Activated T-cell treated with anti-CD3 and anti-CD28 coated beads, Interleukin-2, amount 50 U/mL, for 72 hours (primary cell): ENCODE data around the gene MINAR1. TPM values are rescaled to one million over a fixed set of nuclear protein-coding genes. Genes with fewer than 3 reads are reported as not detected.

Source experiments
- ATAC-seq, 2 donors: fragments of 150-1000 bp; cut with Tn5 transposase; replicated peaks in 1 of 2; 2 replicates each; pipeline ENCODE4 v1.10.0; 2021; ENCODE audit warnings: moderate library complexity in 2 of 2, mild to moderate bottlenecking in 1 of 2
- DNase-seq, 2 donors: peaks; one replicate each; pipeline ENCODE4 v3.0.0; 2021 to 2022; ENCODE audit warnings: mixed read lengths in 1 of 2
- H3K27ac Mint-ChIP-seq: one replicate; pipeline ENCODE4 v1.8.0; 2022; ENCODE audit warnings: mild to moderate bottlenecking, moderate library complexity, mixed read lengths
- H3K27me3 Mint-ChIP-seq: one replicate; pipeline ENCODE4 v1.8.0; 2022; ENCODE audit warnings: low read depth, mixed read lengths
- H3K36me3 Mint-ChIP-seq, 2 donors: one replicate each; pipeline ENCODE4 v1.8.0; 2022; ENCODE audit warnings: mixed read lengths in 2 of 2, mild to moderate bottlenecking in 1 of 2; ENCODE audit not compliant: insufficient read depth in 2 of 2
- H3K4me1 Mint-ChIP-seq: one replicate; pipeline ENCODE4 v1.8.0; 2022; ENCODE audit warnings: low read depth, mixed read lengths
- H3K4me3 Mint-ChIP-seq, 2 donors: one replicate each; pipeline ENCODE4 v1.8.0; 2022; ENCODE audit warnings: mild to moderate bottlenecking in 2 of 2, mixed read lengths in 2 of 2, moderate library complexity in 2 of 2
- H3K9me3 Mint-ChIP-seq, 2 donors: one replicate each; pipeline ENCODE4 v1.8.0; 2022; ENCODE audit warnings: mixed read lengths in 2 of 2
- total RNA-seq, 2 donors: library from RNA; stranded (reverse); gene quantifications; one replicate each; pipeline ENCODE4 v1.2.3, GENCODE V29; 2022

Gene MINAR1
- total RNA-seq, 2 donors from 2014 or later: 0.37 to 0.62 TPM

DNA sequence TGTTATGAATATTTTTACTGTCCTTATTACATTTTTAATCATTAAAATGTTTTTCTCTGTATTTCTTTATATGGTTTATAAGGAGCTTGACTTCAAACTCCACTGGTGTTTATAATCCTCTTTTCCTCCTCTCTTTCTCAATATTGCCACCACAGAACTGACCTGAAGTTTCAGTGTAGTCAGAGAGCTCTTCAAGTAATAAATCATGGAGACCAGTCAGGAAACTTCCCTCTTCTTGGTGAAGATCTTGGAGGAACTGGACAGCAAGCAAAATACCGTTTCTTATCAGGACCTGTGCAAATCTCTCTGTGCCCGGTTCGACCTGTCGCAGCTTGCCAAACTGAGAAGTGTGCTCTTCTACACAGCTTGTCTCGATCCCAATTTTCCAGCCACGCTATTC, 23.8 kb downstream of the MINAR1 start:
- DNase-seq (no peak), ATAC-seq (no peak)
- Mint-ChIP-seq H3K4me3 (no peak overlapping the region), H3K4me1 (no peaks in the 10 kb centered on the region), H3K9me3 (no peaks in the 10 kb centered on the region), H3K36me3 (no peaks in the 10 kb centered on the region), H3K27me3 (no peaks in the 10 kb centered on the region), H3K27ac (no peak overlapping the region)

DNA sequence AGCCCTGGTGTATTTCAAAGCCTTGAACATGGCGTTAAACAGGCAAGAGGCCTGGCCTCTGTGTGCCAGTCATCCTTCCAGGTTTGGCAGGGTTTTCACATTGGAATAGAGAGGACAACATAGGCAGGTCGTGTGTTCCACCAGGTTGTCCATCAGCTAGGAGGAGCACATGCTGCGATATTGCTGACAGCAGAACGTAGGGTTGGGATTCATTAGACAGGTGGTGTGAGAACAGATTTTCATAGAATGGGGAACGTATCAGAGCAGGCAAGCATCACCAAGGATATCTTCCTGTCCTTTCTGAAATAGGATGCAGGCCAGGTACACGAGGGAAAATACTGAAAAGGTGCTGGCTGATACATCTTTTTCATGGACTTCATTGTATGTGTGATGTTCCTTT, 26.4 kb downstream of the MINAR1 start:
- H3K4me3 Mint-ChIP-seq: no peak overlapping the region
- no peaks in the 10 kb centered on the region for H3K36me3 Mint-ChIP-seq
- H3K9me3 Mint-ChIP-seq: no peaks in the 10 kb centered on the region
- no peak overlapping the region for H3K27ac Mint-ChIP-seq
- H3K4me1 Mint-ChIP-seq: no peaks in the 10 kb centered on the region
- ATAC-seq: no peak
- no peak for DNase-seq
- H3K27me3 Mint-ChIP-seq: no peaks in the 10 kb centered on the region

DNA sequence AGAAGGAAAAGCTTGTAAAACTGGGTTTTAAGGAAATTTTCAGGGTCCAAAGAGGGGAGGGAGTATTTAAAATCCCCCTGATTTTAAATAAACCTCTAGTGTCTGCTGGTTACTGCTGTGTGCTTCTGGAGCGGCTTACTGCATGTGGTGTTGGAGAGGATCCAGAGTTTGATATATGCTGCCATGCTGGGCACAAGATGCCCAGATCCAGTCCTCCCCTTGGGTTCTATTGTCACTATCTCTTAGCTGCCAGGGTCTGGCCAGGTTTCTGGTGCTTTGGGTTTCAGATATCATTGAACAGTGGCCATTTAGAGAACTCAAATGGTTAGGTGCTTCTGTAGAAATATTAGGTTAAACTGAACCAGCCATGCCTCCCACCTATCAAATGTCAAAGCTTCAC, 27.5 kb downstream of the MINAR1 start:
- Mint-ChIP-seq H3K4me3 (no peak overlapping the region), H3K36me3 (no peaks in the 10 kb centered on the region), H3K4me1 (no peaks in the 10 kb centered on the region), H3K9me3 (no peaks in the 10 kb centered on the region), H3K27me3 (no peaks in the 10 kb centered on the region), H3K27ac (no peak overlapping the region)
- DNase-seq (no peak), ATAC-seq (no peak)

DNA sequence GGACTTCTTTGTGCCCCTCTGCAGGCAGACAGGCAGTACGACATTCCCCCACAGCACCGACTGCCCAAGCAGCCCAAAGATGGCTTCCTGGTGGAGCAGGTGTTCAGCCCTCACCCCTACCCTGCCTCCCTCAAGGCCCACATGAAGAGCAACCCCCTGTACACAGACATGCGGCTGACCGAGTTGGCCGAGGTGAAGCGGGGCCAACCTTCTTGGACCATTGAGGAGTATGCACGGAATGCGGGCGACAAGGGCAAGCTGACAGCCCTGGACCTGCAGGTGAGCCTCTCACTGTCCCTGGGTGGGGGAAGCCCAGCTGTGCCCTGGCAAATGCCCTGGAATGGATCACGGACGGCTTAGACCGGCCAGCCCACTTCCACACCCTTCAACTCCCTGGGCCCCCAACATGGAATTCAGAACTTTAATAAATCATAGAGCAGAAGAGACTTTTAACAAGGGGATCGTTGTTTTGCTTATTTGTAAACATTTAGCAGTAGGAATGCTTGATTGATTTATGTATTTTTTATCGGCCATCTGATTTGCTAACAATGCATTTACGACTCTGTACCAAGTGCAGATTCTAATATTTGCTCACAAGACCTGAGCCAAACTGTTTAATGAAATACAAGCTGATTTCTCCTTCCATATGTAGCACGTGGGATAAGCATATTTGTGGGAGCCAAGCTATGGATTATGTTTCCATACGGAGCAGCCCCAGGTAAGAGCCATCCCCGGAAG, 31.1 kb downstream of the MINAR1 start:
- Mint-ChIP-seq H3K4me3 (no peak overlapping the region), H3K36me3 (no peaks in the 10 kb centered on the region), H3K9me3 (no peaks in the 10 kb centered on the region), H3K4me1 (no peaks in the 10 kb centered on the region), H3K27me3 (no peaks in the 10 kb centered on the region), H3K27ac (no peak overlapping the region)
- no peak for DNase-seq
- no peak for ATAC-seq

DNA sequence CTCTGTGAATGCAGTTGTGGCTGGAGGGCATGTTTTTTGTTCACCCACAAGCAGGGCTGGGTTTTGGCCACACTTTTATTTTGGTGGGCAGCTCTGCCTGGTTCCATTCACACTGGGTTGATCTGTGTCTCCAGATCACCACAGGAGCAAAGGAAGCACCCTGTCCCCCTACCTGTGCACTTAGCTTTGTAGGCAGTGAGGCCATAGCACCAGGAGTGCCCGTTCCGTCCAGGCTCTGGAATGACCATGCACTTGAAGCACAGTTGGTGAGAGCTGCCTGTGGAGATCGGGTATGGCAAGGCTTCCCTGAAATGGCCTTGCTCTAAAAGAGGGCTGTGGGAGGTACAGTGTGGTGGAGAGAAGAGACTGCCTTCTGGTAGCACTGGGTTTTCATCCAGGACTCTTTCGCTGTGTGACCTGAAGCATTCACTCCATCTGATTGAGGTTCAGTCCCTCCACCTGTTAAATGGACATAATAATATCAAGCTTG, 31.7 kb downstream of the MINAR1 start:
- Mint-ChIP-seq H3K36me3 (no peaks in the 10 kb centered on the region), H3K4me3 (no peak overlapping the region), H3K4me1 (no peaks in the 10 kb centered on the region), H3K27me3 (no peaks in the 10 kb centered on the region), H3K27ac (no peak overlapping the region), H3K9me3 (no peaks in the 10 kb centered on the region)
- no peak for ATAC-seq
- DNase-seq: no peak

DNA sequence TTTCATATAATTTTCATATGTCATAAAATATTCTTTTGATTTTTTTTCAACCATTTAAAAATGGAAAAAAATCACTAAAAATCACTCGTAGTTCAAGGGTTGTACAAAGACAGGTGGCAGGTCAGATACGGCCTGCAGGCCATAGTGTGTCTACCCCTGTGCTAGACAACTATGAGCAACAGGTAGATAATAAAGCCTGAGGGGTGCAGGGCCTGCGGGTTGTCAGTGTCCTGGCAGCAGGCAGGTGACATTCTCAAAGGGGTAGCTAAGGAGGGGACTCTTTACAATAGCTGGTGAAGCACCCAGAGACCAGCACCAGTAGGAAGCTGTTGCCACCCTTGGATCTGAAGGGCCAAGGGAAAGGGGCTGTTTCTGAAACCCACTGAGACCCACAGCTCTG, 34.4 kb downstream of the MINAR1 start:
- H3K27ac Mint-ChIP-seq: no peak overlapping the region
- no peaks in the 10 kb centered on the region for H3K9me3 Mint-ChIP-seq
- ATAC-seq: no peak
- no peak overlapping the region for H3K4me3 Mint-ChIP-seq
- H3K36me3 Mint-ChIP-seq: no peaks in the 10 kb centered on the region
- H3K4me1 Mint-ChIP-seq: no peaks in the 10 kb centered on the region
- no peaks in the 10 kb centered on the region for H3K27me3 Mint-ChIP-seq
- DNase-seq: no peak

DNA sequence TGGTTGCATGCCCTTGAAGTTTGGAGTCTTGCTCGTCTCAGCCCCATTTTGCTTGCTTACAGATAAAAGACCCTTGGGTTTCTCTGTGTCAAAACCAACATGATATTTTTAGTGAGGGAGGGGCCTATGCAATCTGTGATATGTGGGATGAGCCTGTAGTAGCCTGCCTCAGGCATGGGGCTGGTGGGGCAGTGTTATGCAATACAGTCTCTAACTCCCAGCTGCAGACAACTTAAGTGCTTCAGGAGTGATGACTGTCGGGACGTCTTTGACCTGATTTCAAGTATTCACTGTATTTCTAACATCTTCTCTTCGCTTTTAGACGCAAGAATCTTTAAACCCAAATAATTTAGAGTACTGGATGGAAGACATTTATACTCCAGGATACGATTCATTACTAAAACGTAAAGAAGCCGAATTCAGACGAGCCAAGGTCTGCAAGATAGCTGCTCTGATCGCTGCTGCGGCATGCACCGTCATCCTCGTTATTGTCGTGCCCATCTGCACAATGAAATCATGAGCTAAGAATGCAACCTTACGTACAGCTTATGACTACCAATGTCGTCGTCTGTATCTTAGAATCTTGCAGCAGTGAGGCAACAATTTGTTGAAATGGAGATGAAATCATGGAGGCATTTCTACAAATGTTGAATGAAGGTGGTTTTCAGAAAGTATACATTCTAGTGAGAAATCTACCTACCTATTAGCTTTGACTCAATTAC, 35.9 kb downstream of the MINAR1 start:
- no peaks in the 10 kb centered on the region for H3K9me3 Mint-ChIP-seq
- H3K27ac Mint-ChIP-seq: no peak overlapping the region
- H3K4me1 Mint-ChIP-seq: no peaks in the 10 kb centered on the region
- H3K27me3 Mint-ChIP-seq: no peaks in the 10 kb centered on the region
- no peak for ATAC-seq
- H3K4me3 Mint-ChIP-seq: no peak overlapping the region
- no peaks in the 10 kb centered on the region for H3K36me3 Mint-ChIP-seq
- DNase-seq: no peak

DNA sequence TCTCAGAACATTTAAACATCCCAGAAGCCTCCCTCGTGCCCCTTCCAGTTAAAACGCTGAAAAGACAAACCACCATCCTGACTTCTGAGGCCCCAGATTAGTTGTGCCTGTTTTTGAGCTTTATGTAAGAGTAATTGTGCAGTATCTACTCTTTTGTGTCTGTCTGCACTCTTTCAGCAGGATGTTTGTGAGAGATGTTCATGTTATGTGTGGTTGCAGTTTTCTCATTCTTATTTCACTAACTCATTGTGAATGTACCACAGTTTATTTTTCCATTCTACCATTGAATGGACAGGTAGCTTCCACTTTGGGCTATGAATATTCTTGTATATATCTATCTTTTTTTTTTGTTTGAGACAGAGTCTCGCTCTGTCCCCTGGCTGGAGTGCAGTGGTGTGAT, 40.3 kb downstream of the MINAR1 start:
- Mint-ChIP-seq H3K36me3 (no peaks in the 10 kb centered on the region), H3K4me3 (no peak overlapping the region), H3K4me1 (peaks cover 6% of the 10 kb centered on the region), H3K9me3 (no peaks in the 10 kb centered on the region), H3K27ac (no peak overlapping the region), H3K27me3 (no peaks in the 10 kb centered on the region)
- no peak for DNase-seq
- no peak for ATAC-seq

DNA sequence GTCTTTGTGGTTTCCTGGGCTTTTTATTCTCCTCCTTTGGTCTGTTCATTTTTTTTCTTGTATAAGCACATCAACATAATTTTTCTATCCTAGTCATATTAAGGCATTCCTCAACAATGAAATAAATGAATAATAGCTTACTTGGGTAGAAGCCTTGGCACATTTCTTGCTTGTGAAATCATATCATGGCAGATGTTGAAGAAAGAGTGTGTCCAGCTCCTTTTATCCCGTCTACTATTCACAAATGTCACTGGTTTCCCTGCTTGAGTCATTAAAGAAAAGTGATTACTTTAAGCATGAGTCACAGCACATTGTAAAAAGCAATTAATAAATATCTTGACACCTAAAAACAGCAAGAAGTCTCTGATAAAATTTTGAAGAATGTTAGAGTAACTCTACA, 42.1 kb downstream of the MINAR1 start:
- H3K36me3 Mint-ChIP-seq: no peaks in the 10 kb centered on the region
- H3K27me3 Mint-ChIP-seq: no peaks in the 10 kb centered on the region
- H3K9me3 Mint-ChIP-seq: no peaks in the 10 kb centered on the region
- ATAC-seq (no peak), DNase-seq (no peak)
- H3K27ac Mint-ChIP-seq: no peak overlapping the region
- no peak overlapping the region for H3K4me3 Mint-ChIP-seq
- H3K4me1 Mint-ChIP-seq: peaks cover 6% of the 10 kb centered on the region

DNA sequence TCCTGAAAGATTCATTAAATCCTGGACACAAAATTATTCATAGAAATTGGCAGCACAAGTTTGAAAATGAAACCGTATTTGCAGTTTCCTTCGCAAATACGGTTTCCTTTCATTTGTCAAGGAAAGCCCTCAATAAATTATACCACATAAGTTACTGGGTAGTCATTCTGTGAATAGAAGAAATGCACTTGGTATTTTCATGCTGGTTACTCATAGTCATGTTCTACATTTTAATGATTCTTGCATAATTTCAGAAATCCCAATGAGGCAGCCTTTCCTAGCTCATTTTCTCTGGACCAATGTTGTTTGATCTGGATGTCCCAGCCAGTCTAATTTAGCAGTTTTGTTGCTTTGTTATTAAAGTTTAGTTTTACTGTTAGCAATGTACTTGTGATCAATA, 43.2 kb downstream of the MINAR1 start:
- H3K27ac Mint-ChIP-seq: no peak overlapping the region
- peaks cover 6% of the 10 kb centered on the region for H3K4me1 Mint-ChIP-seq
- no peak overlapping the region for H3K4me3 Mint-ChIP-seq
- H3K9me3 Mint-ChIP-seq: no peaks in the 10 kb centered on the region
- DNase-seq (no peak), ATAC-seq (no peak)
- H3K27me3 Mint-ChIP-seq: no peaks in the 10 kb centered on the region
- no peaks in the 10 kb centered on the region for H3K36me3 Mint-ChIP-seq

DNA sequence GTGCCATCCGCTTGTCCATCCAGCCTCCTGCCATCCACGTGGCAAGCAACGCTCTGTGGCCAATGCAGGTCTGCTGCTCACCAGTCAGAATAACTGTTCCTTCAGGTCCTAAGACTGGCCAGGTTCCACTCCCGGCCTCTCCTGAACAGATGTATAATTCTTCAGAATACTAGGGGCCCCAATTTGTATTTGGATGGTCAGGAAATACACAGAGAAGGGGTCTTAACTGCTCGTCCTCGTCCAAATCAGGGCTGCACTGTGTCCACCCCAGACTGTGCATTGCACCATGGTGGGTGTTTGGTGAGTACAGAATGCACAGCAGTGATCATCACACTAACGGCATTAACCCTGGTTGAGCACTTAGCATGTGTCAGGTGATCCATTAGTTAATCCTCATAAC, 46.0 kb downstream of the MINAR1 start:
- Mint-ChIP-seq H3K4me1 (peaks cover 6% of the 10 kb centered on the region), H3K27me3 (no peaks in the 10 kb centered on the region), H3K36me3 (no peaks in the 10 kb centered on the region), H3K4me3 (no peak overlapping the region), H3K9me3 (no peaks in the 10 kb centered on the region), H3K27ac (no peak overlapping the region)
- ATAC-seq (no peak), DNase-seq (no peak)

DNA sequence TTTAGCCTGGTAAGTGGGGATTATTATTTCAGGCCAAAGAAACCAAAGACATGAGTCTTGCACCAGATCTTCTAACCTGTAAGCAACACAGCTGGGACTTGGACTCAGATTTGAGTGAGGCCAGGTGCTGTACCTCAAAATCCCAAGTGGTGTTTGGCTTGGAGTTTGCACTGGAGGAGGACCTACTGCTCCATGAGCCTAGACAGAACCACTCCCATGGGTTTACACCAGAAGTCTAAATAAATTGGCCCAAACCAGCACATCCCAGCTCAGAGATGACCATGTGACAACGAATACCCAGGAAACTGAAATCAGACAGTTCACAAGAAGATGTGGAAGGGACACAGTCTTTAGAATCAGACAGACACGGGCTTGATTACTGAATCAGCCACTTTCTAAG, 47.5 kb downstream of the MINAR1 start:
- H3K4me1 Mint-ChIP-seq: peaks cover 6% of the 10 kb centered on the region
- H3K9me3 Mint-ChIP-seq: no peaks in the 10 kb centered on the region
- no peaks in the 10 kb centered on the region for H3K27me3 Mint-ChIP-seq
- H3K4me3 Mint-ChIP-seq: no peak overlapping the region
- no peak overlapping the region for H3K27ac Mint-ChIP-seq
- no peaks in the 10 kb centered on the region for H3K36me3 Mint-ChIP-seq
- no peak for DNase-seq
- ATAC-seq: no peak

DNA sequence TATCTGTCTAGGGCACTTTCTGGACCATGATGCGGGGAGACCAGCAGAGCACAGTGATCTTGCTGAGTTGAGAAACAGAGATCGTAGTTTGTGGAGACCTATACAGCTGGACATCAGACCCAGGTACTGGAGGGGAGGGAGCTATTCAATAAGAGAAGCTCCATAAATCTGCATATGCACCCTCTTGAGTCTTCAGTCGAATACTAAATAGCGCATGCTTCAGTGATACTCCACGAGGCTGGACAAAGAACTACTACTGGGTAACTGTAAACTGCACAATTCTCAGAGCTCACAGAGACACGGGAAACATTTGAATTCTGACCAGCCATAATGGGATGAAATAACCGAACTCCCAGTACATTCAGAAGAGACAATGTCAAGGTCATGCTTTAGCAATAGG, 49.7 kb downstream of the MINAR1 start:
- Mint-ChIP-seq H3K9me3 (no peaks in the 10 kb centered on the region), H3K36me3 (no peaks in the 10 kb centered on the region), H3K4me1 (no peaks in the 10 kb centered on the region), H3K27me3 (no peaks in the 10 kb centered on the region), H3K27ac (no peak overlapping the region), H3K4me3 (no peak overlapping the region)
- DNase-seq: no peak
- ATAC-seq: no peak
